Spleen (tissue), 7 donors: ENCODE data around the gene CEP350.

Experiments used
- CTCF ChIP-seq, 11 experiments: fragments of 200-600 bp in 7 of 11; fragments of 450-650 bp in 4 of 11; sonication (generic) in 4 of 11; IDR thresholded peaks in 8 of 11; conservative IDR thresholded peaks in 3 of 11; 1 replicate in 7 of 11; 2 replicates in 4 of 11; pipeline versions ENCODE4 v1.4.0 to v1.8.0; 2016 to 2021; ENCODE audit warnings: antibody characterized with exemption in 11 of 11, inconsistent platforms in 4 of 11, mild to moderate bottlenecking in 1 of 11
- POLR2A ChIP-seq, 3 donors: fragments of 450-650 bp; IDR thresholded peaks; one replicate each; pipeline ENCODE4 v1.5.1; 2017; ENCODE audit warnings: antibody characterized with exemption in 3 of 3, mild to moderate bottlenecking in 1 of 3
- donor health status: DM: no; HTN: no; CAD: no; lungs with moderate emphysema.
- donor health status: DM: no; HTN: no; CAD: no.
- donor health status: DM: no; HTN: no; CAD: no.

GRCh38 chr1:180156201-180156600 is 201.6 kb downstream of the CEP350 start:
- TF ChIP-seq CTCF (IDR thresholded peaks at IDR 0.05 in 8 of 11, conservative IDR thresholded peaks at IDR 0.05 in 3 of 11): no peak
- no peak for TF ChIP-seq POLR2A (IDR thresholded peaks at IDR 0.05)
